Right cardiac atrium (tissue), 5 donors: ENCODE results near the gene CHRNG. TPM values are rescaled to one million over a fixed set of nuclear protein-coding genes. Genes with fewer than 3 reads are reported as not detected.

ENCODE experiments used
- ATAC-seq, 2 donors: fragments of 200-7000 bp; cut with Tn5 transposase; one replicate each; pipeline versions ENCODE4 v1.8.0 to v1.9.1; 2020; ENCODE audit warnings: moderate library complexity in 2 of 2, mild to moderate bottlenecking in 1 of 2
- DNase-seq, 3 donors: peaks; one replicate each; pipeline ENCODE4 v3.0.0-alpha.2; 2020
- H3K27ac ChIP-seq: one replicate; pipeline ENCODE4 v1.5.1; 2013; ENCODE audit warnings: mild to moderate bottlenecking, low read length, control low read depth, moderate library complexity
- H3K27me3 ChIP-seq: one replicate; pipeline ENCODE4 v1.6.1; 2013; ENCODE audit not compliant: control insufficient read depth, insufficient read depth
- H3K4me1 ChIP-seq: one replicate; pipeline ENCODE4 v1.6.1; 2013; ENCODE audit warnings: low read length; ENCODE audit not compliant: control insufficient read depth, insufficient read depth
- H3K4me3 ChIP-seq: one replicate; pipeline ENCODE4 v1.5.1; 2013; ENCODE audit warnings: low read length, control low read depth
- H3K9me3 ChIP-seq: one replicate; pipeline ENCODE4 v1.6.1; 2013; ENCODE audit warnings: low read length; ENCODE audit not compliant: control insufficient read depth
- WGBS: extraction: QIAGEN DNeasy Blood & Tissue Kit; methylation state at CpG from one replicate; pipeline ENCODE4 v1.1.7; 2013; 5-methylcytosine and 5-hydroxymethylcytosine counted together
- intact Hi-C, 4 donors: fragments of 100-400 bp; cut with DNase I; formaldehyde crosslinking; loops; one replicate each; pipeline versions ENCODE4 v1.11.0 to v1.14.0; 2022 to 2023
- polyA plus RNA-seq: library from polyadenylated mRNA; stranded (reverse); fragments of 200-250 nt; gene quantifications from one replicate; pipeline ENCODE4 v1.2.3, GENCODE V29; 2013
- total RNA-seq, 4 donors: library from RNA; stranded (reverse); fragmentation: NEBNext Ultra II Directional; extraction: Animal tissue kit (Norgen Biotek cat#: 25700); gene quantifications; one replicate each; pipeline ENCODE4 v1.2.1, GENCODE V29; 2021
- donor health status: healthy with polysubstance abuse.
- donor health status: DM: no; HTN: yes; CAD: no.
- donor health status: DM: no; HTN: no; CAD: no.
- donor health status: DM: no; HTN: yes; CAD: no; lungs with severe emphysema.
- donor health status: DM: yes; HTN: yes; CAD: no.

The CHRNG gene
- total and polyA plus RNA-seq, 5 donors: not detected

- ATAC-seq (no peak), DNase-seq (no peak)
- no peaks in the 10 kb centered on the region for H3K4me1 ChIP-seq
- no peak overlapping the region for H3K27ac ChIP-seq
- intact Hi-C loops: no loop called here
- WGBS: 98% methylated on average over 6 of the region's 6 CpGs
- no peak overlapping the region for H3K4me3 ChIP-seq
- H3K27me3 ChIP-seq: no peaks in the 10 kb centered on the region
- H3K9me3 ChIP-seq: no peaks in the 10 kb centered on the region
Measured at GRCh38 chr2:232547991-232548390, 8.5 kb downstream of the CHRNG start.

DNA sequence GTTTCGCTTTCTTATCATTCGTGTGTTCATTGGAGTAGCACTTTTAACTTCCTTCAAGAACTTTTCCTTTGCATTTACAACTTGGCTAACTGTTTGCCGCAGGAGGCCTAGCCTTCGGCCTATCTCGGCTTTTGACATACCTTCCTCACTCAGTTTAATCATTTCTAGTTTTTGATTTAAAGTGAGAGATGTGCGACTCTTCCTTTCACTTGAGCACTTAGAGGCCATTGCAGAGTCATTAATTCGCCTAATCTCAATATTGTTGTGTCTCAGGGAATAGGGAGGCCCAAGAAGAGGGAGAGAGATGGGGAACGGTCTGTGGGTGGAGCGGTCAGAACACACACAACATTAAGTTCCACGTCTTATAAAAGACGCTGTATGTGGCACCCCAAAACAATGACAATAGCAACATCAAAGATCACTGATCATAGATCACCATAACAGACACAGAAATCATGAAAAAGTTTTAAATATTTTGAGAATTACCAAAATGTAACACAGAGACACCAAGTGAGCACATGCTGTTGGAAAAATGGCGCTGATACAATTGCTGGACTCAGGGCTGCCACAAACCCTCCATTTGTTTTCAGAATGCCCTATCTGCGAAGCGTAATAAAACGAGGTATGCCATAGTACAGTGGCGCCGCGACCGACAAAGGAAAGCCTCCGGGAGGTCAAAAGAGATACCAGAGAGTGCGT, 10.3 kb downstream of the CHRNG start:
- Histone ChIP-seq H3K4me3 (peak overlapping the region; percentile 86), H3K9me3 (no peaks in the 10 kb centered on the region), H3K27ac (peak overlapping the region; percentile 96), H3K27me3 (no peaks in the 10 kb centered on the region), H3K4me1 (no peaks in the 10 kb centered on the region)
- no peak for ATAC-seq
- no peak for DNase-seq
- 42% methylated on average over 21 of the region's 21 CpGs for WGBS
- intact Hi-C loops: no loop called here

- Histone ChIP-seq H3K27me3 (no peaks in the 10 kb centered on the region), H3K4me1 (no peaks in the 10 kb centered on the region), H3K9me3 (no peaks in the 10 kb centered on the region), H3K27ac (peak within 1 kb of the TSS; percentile 96), H3K4me3 (peak within 1 kb of the TSS; percentile 86)
- ATAC-seq (peak; percentile 98), DNase-seq (peak; percentile 95 to 98 (median 98))
- intact Hi-C loops: no loop called here
- WGBS: under 1% methylated on average over 81 of the region's 81 CpGs
Measured at GRCh38 chr2:232550354-232551249, 11.1 kb downstream of the CHRNG start, which contains the start of the genes EIF4E2 and TIGD1. Gene EIF4E2 (plus strand): TSS chr2:232550689. CDS start chr2:232550725, 36 bp downstream. Gene TIGD1 (minus strand): TSS chr2:232550557. CDS start chr2:232549882, 675 bp downstream.

DNA sequence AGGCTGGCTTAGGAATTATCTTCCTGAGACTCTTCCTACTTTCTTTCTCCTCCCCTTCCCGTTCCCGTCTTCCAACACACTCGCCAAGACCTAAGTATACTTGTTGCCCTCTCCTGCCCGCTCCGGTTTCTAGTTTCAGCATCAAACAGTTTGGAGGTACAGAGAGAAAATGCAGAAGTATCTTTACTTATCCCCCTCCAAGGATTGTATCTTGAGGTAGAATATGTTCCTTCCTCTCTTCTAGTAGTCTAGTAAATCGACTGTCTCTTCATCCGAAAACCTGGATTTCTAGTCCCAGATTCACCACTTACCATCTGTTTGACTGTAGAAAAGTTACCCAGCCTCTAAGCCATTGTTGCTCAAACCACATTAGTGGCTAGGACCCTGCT, 11.8 kb downstream of the CHRNG start:
- H3K4me1 ChIP-seq: no peaks in the 10 kb centered on the region
- peak overlapping the region; percentile 86 for H3K4me3 ChIP-seq
- WGBS: 13% methylated on average over 7 of the region's 7 CpGs

DNA sequence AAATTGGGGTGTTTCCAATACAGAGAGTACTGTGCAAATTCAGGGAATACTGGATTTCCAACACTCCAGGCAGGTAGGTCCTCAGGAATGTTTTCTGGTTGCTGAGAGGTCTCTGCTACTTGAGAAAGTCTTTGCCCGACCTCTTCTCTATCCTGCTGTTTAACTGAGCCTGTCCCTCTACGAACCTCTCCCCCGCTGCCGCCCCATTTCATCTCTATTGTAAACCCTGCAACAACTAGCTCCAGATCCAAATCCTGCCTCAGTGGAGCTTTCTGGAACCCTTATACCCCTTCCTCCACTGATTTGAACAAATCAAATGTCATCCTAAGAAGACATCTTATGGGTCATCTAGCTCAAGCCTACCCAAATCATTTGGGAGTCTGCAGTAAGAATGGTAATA, 12.3 kb downstream of the CHRNG start:
- no peaks in the 10 kb centered on the region for H3K27me3 ChIP-seq
- H3K4me1 ChIP-seq: no peaks in the 10 kb centered on the region
- no peak overlapping the region for H3K27ac ChIP-seq
- no peak for ATAC-seq
- DNase-seq: no peak
- intact Hi-C loops: no loop called here
- 93% methylated on average over 4 of the region's 4 CpGs for WGBS
- no peaks in the 10 kb centered on the region for H3K9me3 ChIP-seq
- peak overlapping the region; percentile 86 for H3K4me3 ChIP-seq

More for the DNA sequence above, 11.8 kb downstream of the CHRNG start:
- DNase-seq (no peak), ATAC-seq (no peak)
- intact Hi-C loops: no loop called here
- H3K27ac ChIP-seq: peak overlapping the region; percentile 96
- H3K9me3 ChIP-seq: no peaks in the 10 kb centered on the region
- H3K27me3 ChIP-seq: no peaks in the 10 kb centered on the region

GRCh38 chr2:232556426-232556825, 16.9 kb downstream of the CHRNG start:
- whole genome bisulfite sequencing: 82% methylated on average over 3 of the region's 3 CpGs
- no peaks in the 10 kb centered on the region for H3K4me1 ChIP-seq
- no peak for ATAC-seq
- intact Hi-C loops: no loop called here
- no peak overlapping the region for H3K4me3 ChIP-seq
- DNase-seq: no peak
- H3K9me3 ChIP-seq: no peaks in the 10 kb centered on the region
- no peak overlapping the region for H3K27ac ChIP-seq
- no peaks in the 10 kb centered on the region for H3K27me3 ChIP-seq

DNA sequence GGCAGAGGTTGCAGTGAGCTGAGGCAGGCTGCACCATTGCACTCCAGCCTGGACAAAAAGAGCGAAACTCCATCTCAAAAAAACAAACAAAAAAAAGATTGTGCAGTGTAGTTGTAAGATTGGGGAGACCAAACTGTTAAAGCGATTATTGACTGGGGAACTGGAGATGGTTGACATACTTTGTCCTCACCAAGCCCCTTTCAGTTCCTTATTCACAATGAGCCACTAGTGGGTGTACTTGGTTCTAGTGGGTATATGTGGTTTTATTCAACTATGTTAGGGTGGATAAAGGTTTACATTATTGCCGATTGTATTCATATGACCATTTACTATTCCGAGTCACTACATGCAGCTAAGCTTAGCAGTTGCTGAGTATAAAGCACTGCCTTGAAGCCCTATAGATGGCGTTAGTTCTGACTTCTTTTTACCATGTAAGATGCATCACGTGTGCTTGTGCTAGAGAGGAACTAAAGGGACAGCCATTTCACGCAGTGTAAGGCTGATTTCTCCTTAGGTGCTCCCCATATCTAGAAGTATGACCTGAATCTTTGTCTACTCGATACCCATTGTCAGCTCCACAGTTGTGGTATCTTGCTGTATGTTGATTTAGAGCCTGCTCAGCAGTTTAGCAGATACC, 23.1 kb downstream of the CHRNG start:
- 89% methylated on average over 8 of the region's 8 CpGs for WGBS
- no peak overlapping the region for H3K27ac ChIP-seq
- H3K9me3 ChIP-seq: no peaks in the 10 kb centered on the region
- ATAC-seq (no peak), DNase-seq (no peak)
- intact Hi-C loops: no loop called here
- H3K27me3 ChIP-seq: no peaks in the 10 kb centered on the region
- H3K4me3 ChIP-seq: no peak overlapping the region
- H3K4me1 ChIP-seq: no peaks in the 10 kb centered on the region

DNA sequence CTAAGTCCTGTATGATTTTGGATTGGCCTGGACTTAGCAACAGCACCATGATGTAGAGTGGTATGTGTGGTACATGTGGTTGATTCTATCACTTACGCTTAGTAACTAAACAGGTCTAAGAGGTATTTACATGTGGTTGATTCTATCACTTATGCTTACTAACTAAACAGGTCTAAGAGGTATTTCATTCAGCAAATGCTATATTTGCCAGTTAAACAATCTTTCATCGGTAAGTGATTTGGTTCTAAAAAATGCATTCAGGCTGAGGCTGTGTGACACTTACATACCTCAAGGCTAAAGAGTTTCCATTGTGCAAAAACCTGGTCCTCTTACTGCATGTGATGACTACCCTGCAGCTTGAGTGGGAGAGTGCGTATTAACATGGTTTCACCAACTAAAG, 24.1 kb downstream of the CHRNG start:
- H3K4me3 ChIP-seq: no peak overlapping the region
- WGBS: 65% methylated on average over 3 of the region's 3 CpGs
- DNase-seq (no peak), ATAC-seq (no peak)
- H3K27me3 ChIP-seq: no peaks in the 10 kb centered on the region
- intact Hi-C loops: no loop called here
- H3K9me3 ChIP-seq: no peaks in the 10 kb centered on the region
- H3K4me1 ChIP-seq: no peaks in the 10 kb centered on the region
- H3K27ac ChIP-seq: no peak overlapping the region

DNA sequence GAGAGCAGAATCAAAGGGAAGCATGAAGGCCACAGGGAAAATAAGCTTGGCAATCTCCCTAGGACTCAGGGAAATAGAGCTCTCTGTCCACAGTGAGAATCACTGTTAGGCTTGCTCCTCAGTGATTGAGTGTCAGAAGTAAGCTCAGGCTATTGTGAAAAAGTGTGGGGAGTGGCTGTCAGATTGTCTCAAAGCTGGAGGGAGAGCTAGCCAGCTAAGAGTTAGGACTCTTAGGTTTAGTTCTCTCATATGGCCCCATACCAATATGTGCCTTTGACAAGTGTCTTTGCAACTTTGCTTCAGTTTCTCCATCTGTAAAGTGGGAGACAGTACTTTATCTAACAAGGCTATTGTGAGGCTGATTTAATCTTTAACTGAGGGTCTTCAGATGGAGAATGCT, 28.2 kb downstream of the CHRNG start:
- intact Hi-C loops: no loop called here
- no peak for ATAC-seq
- H3K27me3 ChIP-seq: no peaks in the 10 kb centered on the region
- no peak for DNase-seq
- H3K4me1 ChIP-seq: no peaks in the 10 kb centered on the region
- H3K4me3 ChIP-seq: no peak overlapping the region
- H3K9me3 ChIP-seq: no peaks in the 10 kb centered on the region
- H3K27ac ChIP-seq: no peak overlapping the region

DNA sequence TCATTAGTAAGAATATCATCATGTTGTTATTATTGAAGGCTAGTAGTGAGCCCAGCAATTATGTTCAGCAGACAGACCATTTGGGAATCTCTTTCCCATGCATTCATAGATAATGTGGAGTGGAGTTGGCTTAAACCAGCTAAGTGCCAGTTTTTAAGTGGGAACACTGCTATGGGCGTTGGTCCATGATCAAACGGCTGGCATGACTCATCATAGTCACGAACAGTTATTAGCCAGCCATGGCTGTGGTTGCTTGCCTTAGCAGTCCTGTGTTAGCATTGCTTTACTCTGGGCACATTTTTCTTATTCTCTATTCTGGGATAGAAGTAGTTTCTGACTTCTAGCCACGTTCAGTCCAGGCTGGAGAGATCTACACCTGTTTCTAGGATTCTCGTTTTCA, 28.7 kb downstream of the CHRNG start:
- intact Hi-C loops: no loop called here
- Histone ChIP-seq H3K4me3 (no peak overlapping the region), H3K9me3 (no peaks in the 10 kb centered on the region), H3K4me1 (no peaks in the 10 kb centered on the region), H3K27me3 (no peaks in the 10 kb centered on the region), H3K27ac (no peak overlapping the region)
- ATAC-seq: peak; percentile 51 to 63
- 64% methylated on average over 5 of the region's 5 CpGs for WGBS
- DNase-seq: no peak

DNA sequence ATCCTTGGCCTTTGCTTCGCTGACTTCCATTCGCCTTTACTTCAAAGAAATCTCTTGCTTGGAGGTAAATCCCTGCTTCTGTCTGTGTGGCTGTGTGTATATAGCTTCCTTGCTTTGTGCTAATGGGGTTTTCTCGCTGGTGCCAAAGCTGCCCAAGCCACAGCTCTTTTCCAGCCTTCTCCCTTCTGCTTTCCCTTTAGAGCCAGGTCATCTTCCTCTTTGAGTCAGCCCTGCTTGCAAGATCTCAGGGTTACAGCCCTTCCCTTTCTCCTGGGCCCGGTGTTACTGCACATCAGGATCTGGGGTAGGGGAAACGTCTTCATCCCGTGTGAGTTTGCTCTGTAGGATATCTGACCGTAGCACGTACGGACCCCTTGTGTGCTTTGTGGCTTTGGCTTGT, 30.0 kb downstream of the CHRNG start:
- intact Hi-C loops: no loop called here
- no peaks in the 10 kb centered on the region for H3K4me1 ChIP-seq
- H3K27me3 ChIP-seq: no peaks in the 10 kb centered on the region
- no peak overlapping the region for H3K4me3 ChIP-seq
- H3K27ac ChIP-seq: no peak overlapping the region
- H3K9me3 ChIP-seq: no peaks in the 10 kb centered on the region
- 94% methylated on average over 9 of the region's 9 CpGs for WGBS
- DNase-seq: no peak
- no peak for ATAC-seq
